Measurements from ENCODE around the gene DPYSL5.

DNA sequence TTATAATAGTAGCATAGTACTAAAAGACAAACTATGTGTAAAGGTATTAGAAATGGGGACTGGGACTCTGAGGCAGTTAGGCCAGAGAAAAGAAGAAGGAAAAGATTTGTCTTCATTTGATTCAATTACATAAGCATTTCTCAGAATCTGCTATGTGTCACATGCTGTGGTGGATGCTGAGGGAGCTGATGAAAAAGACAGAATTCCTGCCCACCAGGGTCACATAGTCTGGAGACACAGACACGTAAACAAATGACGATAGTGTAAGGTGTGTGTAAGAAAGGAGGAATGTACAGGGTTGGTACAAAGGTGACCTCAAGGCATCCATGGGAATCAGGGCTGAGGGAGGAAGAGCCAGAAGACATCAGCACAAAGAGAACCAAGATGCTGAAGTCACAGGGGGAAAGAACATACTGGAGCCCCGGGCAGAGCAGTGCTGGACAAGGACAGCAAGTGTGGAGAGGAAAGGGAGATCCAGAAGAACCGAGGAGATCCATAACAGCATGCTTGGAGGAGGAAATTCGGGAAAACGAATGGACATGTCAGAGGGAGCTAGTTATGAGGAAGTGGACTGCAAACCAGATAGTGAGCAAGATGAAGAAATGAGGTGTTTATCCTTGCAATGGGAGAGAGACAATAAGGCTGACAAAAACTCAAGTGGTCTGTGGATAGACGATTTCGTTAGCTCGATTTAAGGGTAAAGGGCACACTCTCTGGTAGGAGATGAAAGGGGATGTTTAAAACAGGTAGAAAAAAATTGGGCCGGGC is 121.3 kb downstream of the DPYSL5 start:
- TF ChIP-seq POU2F2 (IDR thresholded peaks at IDR 0.05; ENCODE audit: low read depth, low read length) (no peak), POLR2A (IDR thresholded peaks at IDR 0.05; ENCODE audit: low read depth, low read length) (no peak), POLR2AphosphoS5 (IDR thresholded peaks at IDR 0.05; ENCODE audit: low read depth, low read length) (no peak), TAF1 (IDR thresholded peaks at IDR 0.05; ENCODE audit: low read depth, low read length) (no peak), PAX5 (IDR thresholded peaks at IDR 0.05; ENCODE audit: insufficient read depth, low read length, severe bottlenecking) (no peak), SPI1 (IDR thresholded peaks at IDR 0.05; ENCODE audit: low read depth, low read length) (0 out of 2 replicates have a peak, but pooled peaks have one; percentile 12)
